Tibial nerve (tissue), 4 donors: ENCODE measurements around the gene MAPKAPK2. TPM values are rescaled to one million over a fixed set of nuclear protein-coding genes. Genes with fewer than 3 reads are reported as not detected.

Experiments used
- DNase-seq, 2 donors: peaks; one replicate each; pipeline ENCODE4 v3.0.0-alpha.2; 2019; ENCODE audit warnings: low spot score in 2 of 2
- H3K27ac ChIP-seq, 4 donors: fragments of 200-600 bp; sonication (generic) in 3 of 4; one replicate each; pipeline ENCODE4 v1.5.1; 2017 to 2019; ENCODE audit warnings: mild to moderate bottlenecking in 1 of 4
- H3K27me3 ChIP-seq, 2 donors: fragments of 200-600 bp; sonication (generic) in 1 of 2; one replicate each; pipeline versions ENCODE4 v1.5.1 to v1.6.0; 2017 to 2019
- H3K36me3 ChIP-seq, 3 donors: fragments of 200-600 bp; sonication (generic); one replicate each; pipeline ENCODE4 v1.5.1; 2018 to 2019
- H3K4me1 ChIP-seq, 4 donors: fragments of 200-600 bp; sonication (generic) in 3 of 4; one replicate each; pipeline ENCODE4 v1.5.1; 2017 to 2019
- H3K4me3 ChIP-seq, 4 donors: fragments of 200-600 bp; sonication (generic) in 3 of 4; one replicate each; pipeline ENCODE4 v1.5.1; 2017 to 2019; ENCODE audit warnings: mild to moderate bottlenecking in 1 of 4, moderate library complexity in 1 of 4
- H3K9me3 ChIP-seq, 4 donors: fragments of 200-600 bp; sonication (generic) in 3 of 4; one replicate each; pipeline ENCODE4 v1.5.1; 2017 to 2019
- EP300 ChIP-seq, 2 donors: sonication (generic); formaldehyde crosslinking; IDR thresholded peaks; one replicate each; pipeline ENCODE4 v1.6.1; 2017; ENCODE audit warnings: antibody characterized with exemption in 2 of 2, mild to moderate bottlenecking in 1 of 2
- POLR2A ChIP-seq, 2 donors: fragments of 450-650 bp; IDR thresholded peaks; one replicate each; pipeline ENCODE4 v1.6.1; 2017; ENCODE audit warnings: antibody characterized with exemption in 2 of 2, mild to moderate bottlenecking in 2 of 2, moderate library complexity in 2 of 2
- WGBS, 2 donors: methylation state at CpG; one replicate each; pipeline ENCODE4 v1.1.5; 2018; 5-methylcytosine and 5-hydroxymethylcytosine counted together
- total RNA-seq, 4 donors: library from RNA; depleted of rRNA; stranded (reverse); fragments of >200 nt; gene quantifications; one replicate each; pipeline ENCODE4 v1.1.0, GENCODE V29; 2016
- TF ChIP-seq, protein P1 (sequence below), 5 experiments: fragments of 200-600 bp in 3 of 5; fragments of 450-650 bp in 2 of 5; sonication (generic) in 3 of 5; IDR thresholded peaks; one replicate each; pipeline ENCODE4 v1.5.1; 2016 to 2019; ENCODE audit warnings: antibody characterized with exemption in 5 of 5, mild to moderate bottlenecking in 3 of 5, moderate library complexity in 2 of 5

The MAPKAPK2 gene
- total RNA-seq, 4 donors from 2014 or later = 30.6 to 49.5 (median 38.2) TPM

DNA sequence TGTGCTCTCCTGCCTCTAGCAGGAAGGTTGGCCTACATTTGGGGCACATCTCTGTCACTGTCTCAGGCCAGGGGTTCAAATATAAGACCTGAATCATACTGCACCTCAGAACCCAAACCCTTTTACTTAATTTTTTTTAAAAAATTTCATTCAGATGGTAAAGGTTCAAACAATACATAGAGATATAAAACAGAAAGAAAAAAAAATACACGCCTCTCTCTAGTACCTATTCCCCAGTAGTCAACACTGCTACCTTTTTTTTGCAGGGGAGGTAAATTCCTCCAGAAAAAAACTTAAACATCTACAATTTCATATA is 32.9 kb downstream of the MAPKAPK2 start:
- no peak for TF ChIP-seq EP300 (IDR thresholded peaks at IDR 0.05)
- TF ChIP-seq, protein P1, sequence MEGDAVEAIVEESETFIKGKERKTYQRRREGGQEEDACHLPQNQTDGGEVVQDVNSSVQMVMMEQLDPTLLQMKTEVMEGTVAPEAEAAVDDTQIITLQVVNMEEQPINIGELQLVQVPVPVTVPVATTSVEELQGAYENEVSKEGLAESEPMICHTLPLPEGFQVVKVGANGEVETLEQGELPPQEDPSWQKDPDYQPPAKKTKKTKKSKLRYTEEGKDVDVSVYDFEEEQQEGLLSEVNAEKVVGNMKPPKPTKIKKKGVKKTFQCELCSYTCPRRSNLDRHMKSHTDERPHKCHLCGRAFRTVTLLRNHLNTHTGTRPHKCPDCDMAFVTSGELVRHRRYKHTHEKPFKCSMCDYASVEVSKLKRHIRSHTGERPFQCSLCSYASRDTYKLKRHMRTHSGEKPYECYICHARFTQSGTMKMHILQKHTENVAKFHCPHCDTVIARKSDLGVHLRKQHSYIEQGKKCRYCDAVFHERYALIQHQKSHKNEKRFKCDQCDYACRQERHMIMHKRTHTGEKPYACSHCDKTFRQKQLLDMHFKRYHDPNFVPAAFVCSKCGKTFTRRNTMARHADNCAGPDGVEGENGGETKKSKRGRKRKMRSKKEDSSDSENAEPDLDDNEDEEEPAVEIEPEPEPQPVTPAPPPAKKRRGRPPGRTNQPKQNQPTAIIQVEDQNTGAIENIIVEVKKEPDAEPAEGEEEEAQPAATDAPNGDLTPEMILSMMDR (IDR thresholded peaks at IDR 0.05) = no peak
- TF ChIP-seq POLR2A (IDR thresholded peaks at IDR 0.05) = no peak
- H3K27ac ChIP-seq = no peak overlapping the region
- no peaks in the 10 kb centered on the region for H3K27me3 ChIP-seq
- peaks cover 0 to 65% (median 27%) of the 10 kb centered on the region in 4 donors for H3K4me1 ChIP-seq
- 95 to 99% methylated on average over 1 of the region's 1 CpG for WGBS, 2 donors
- no peaks in the 10 kb centered on the region for H3K36me3 ChIP-seq
- DNase-seq = no peak
- no peak overlapping the region for H3K4me3 ChIP-seq
- no peaks in the 10 kb centered on the region for H3K9me3 ChIP-seq

DNA sequence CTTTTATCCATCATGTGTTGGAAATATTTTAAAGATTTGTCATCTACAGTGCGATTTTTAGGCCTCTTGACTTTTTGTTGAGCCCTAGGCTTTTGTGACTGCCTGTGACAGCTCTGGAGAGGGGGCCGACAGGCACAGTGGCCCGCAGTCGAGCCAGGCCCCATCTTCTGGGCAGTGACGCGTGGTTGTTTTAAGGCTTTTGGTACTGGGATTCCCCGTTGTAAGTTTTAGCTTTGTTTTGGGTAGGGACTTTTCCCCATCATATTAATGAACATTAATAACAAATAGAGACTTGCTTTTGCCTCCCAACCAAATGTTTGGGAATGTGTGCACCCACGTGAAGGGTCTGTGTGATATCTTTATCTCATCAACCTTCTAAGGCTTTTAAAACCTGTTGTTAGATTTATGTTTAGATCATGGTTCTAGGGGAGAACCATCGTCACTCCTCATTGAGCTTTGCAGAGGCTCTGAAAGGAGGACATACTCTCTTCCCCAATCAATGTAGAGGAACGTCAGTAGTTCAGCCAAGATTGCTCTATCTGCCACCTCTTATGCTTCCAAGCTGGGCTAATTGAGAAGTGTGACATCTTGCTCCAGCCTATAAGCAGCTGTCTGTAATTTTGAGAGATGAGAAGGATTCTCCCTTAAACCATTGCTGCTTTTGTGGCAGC is 34.6 kb downstream of the MAPKAPK2 start:
- WGBS, 2 donors = 79 to 84% methylated on average over 10 of the region's 10 CpGs
- Histone ChIP-seq H3K27me3 (no peaks in the 10 kb centered on the region), H3K9me3 (no peaks in the 10 kb centered on the region), H3K4me3 (no peak overlapping the region), H3K36me3 (no peaks in the 10 kb centered on the region), H3K4me1 (peaks cover 0 to 69% (median 20%) of the 10 kb centered on the region in 4 donors), H3K27ac (no peak overlapping the region)
- no peak for TF ChIP-seq POLR2A (IDR thresholded peaks at IDR 0.05)
- TF ChIP-seq, protein P1 (IDR thresholded peaks at IDR 0.05) = no peak
- no peak for TF ChIP-seq EP300 (IDR thresholded peaks at IDR 0.05)
- no peak for DNase-seq

DNA sequence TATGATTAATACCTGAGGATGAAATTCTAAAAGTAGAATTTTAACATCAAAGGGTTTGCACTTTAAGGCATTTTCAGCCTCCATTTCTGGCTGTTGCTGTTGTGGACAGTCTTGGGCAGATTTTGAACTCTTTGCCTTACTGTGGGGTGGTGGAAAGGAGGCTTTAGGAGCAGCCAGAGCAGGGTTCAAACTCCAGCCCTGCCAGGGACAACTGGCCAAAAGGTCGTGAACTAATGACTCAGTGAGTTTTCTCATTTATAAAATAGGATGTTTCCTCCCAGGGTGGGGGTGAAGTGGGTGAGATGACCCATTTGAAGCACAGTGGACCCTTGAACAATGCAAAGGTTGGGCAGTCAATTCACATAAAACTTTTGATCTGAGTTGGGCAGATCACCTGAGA is 36.7 kb downstream of the MAPKAPK2 start:
- Histone ChIP-seq H3K9me3 (no peaks in the 10 kb centered on the region), H3K4me1 (peaks cover 0 to 63% (median 17%) of the 10 kb centered on the region in 4 donors), H3K27me3 (no peaks in the 10 kb centered on the region), H3K4me3 (no peak overlapping the region), H3K36me3 (no peaks in the 10 kb centered on the region), H3K27ac (no peak overlapping the region)
- DNase-seq = no peak
- WGBS, 2 donors = 86 to 100% methylated on average over 1 of the region's 1 CpG
- TF ChIP-seq POLR2A (IDR thresholded peaks at IDR 0.05) (no peak), EP300 (IDR thresholded peaks at IDR 0.05) (no peak)
- TF ChIP-seq, protein P1 (IDR thresholded peaks at IDR 0.05) = no peak

DNA sequence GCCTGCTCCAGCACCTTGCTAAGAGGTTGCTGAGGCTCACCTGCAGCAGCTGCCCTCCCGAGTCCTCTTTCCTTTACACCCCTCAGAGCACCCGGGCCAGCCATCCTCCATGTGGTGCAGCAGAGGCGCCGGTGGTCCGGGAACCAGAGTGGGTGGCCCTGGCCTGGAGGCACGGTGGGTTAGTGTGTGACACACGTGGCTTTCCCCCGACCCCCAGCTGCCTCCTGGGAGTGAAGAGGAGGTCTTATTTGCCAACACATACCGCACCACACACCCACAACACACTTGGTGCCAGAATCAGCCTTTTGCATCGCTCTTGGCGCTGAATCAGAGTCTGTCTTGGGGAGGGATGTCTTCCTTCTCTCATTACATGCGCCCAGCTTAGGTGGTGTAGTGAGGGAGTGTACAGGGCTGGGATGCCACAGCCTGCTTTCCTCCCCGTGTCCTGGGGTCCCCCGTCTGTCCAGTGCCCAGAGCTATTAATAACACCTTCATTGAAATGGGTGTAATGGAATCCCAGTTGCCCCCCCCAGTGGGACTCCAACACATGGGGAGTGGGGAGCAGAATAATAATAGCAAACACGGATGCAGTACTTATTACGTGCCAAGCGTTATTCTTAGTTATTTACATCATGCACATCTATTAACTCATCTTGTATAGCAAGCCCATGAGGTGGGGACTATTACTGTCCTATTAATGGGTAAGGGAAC is 38.2 kb downstream of the MAPKAPK2 start:
- DNase-seq = no peak
- peaks cover 0 to 61% (median 15%) of the 10 kb centered on the region in 4 donors for H3K4me1 ChIP-seq
- WGBS, 2 donors = 70 to 71% methylated on average over 15 to 17 of the region's 17 CpGs
- H3K9me3 ChIP-seq = no peaks in the 10 kb centered on the region
- H3K27me3 ChIP-seq = no peaks in the 10 kb centered on the region
- no peak overlapping the region for H3K4me3 ChIP-seq
- no peak for TF ChIP-seq POLR2A (IDR thresholded peaks at IDR 0.05)
- TF ChIP-seq EP300 (IDR thresholded peaks at IDR 0.05) = no peak
- TF ChIP-seq, protein P1 (IDR thresholded peaks at IDR 0.05) = no peak
- no peaks in the 10 kb centered on the region for H3K36me3 ChIP-seq
- H3K27ac ChIP-seq = peak overlapping the region in 1 of 4 donors; percentile 21

DNA sequence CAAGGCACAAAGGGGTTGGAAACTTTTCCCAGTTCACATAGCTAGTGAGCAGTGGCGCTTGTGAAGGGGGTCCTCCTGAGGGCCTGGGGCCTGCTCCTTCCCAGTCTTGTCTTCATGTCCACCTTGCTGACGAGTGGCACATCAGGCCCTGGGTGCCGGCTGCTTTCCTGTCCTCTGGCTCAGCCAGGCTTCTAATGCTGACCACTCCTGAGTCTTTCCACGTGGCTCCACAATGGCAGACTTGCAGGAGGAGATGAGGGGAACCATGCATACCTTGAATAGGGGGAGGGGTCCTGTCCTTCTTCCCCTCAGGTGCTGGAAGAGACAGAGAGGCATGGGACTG is 38.7 kb downstream of the MAPKAPK2 start:
- Histone ChIP-seq H3K4me3 (no peak overlapping the region), H3K9me3 (no peaks in the 10 kb centered on the region), H3K4me1 (peaks cover 0 to 61% (median 15%) of the 10 kb centered on the region in 4 donors), H3K36me3 (peaks cover 0 to under 1% (median 0%) of the 10 kb centered on the region in 3 donors), H3K27me3 (no peaks in the 10 kb centered on the region), H3K27ac (peak overlapping the region in 1 of 4 donors; percentile 21)
- no peak for DNase-seq
- TF ChIP-seq EP300 (IDR thresholded peaks at IDR 0.05) = no peak
- no peak for TF ChIP-seq POLR2A (IDR thresholded peaks at IDR 0.05)
- TF ChIP-seq, protein P1 (IDR thresholded peaks at IDR 0.05) = no peak
- WGBS, 2 donors = 78 to 100% methylated on average over 2 to 4 of the region's 4 CpGs
